ENCODE results near the gene CSRNP3. TPM values are rescaled to one million over a fixed set of nuclear protein-coding genes. Genes with fewer than 3 reads are reported as not detected.
A peak's percentile ranks its signal among the peaks of the same experiment; 100 is the strongest.

The CSRNP3 gene
- total RNA-seq, 1 experiment from 2014 or later, result 0.05 TPM

GRCh38 chr2:165466386-165466785, 3.1 kb upstream of the CSRNP3 start:
- CTCF ChIA-PET, result no interaction called here
- Histone ChIP-seq H3K79me2 (ENCODE audit: insufficient read depth, low read length) (no peaks in the 10 kb centered on the region), H3K9me3 (ENCODE audit: control insufficient read depth in 1 of 2, insufficient read depth in 1 of 2, low read depth in 1 of 2, low read length in 2 of 2) (no peaks in the 10 kb centered on the region), H3K4me3 (replicated peaks in 1 of 2; ENCODE audit: low read depth in 1 of 2, low read length in 2 of 2) (no peak overlapping the region), H3K4me2 (ENCODE audit: low read length) (no peak overlapping the region), H3K36me3 (ENCODE audit: control insufficient read depth in 1 of 2, insufficient read depth in 2 of 2, low read length in 2 of 2) (no peaks in the 10 kb centered on the region), H3K27ac (ENCODE audit: low read depth, low read length) (no peak overlapping the region), H3K27me3 (ENCODE audit: insufficient read depth, low read length) (no peaks in the 10 kb centered on the region), H2AFZ (ENCODE audit: low read depth, low read length, poor library complexity, severe bottlenecking) (no peak overlapping the region), H3K9me2 (ENCODE audit: insufficient read depth) (no peaks in the 10 kb centered on the region), H3K4me1 (ENCODE audit: control insufficient read depth in 1 of 2, insufficient read depth in 2 of 2, low read length in 2 of 2) (no peaks in the 10 kb centered on the region), H3K9ac (ENCODE audit: low read length) (no peak overlapping the region), H4K20me1 (ENCODE audit: insufficient read depth) (no peaks in the 10 kb centered on the region; the same call in 1 of the 2 replicates)
- POLR2A ChIA-PET, result no interaction called here
- no peak for ATAC-seq
- no peak for TF ChIP-seq ZFX (IDR thresholded peaks at IDR 0.05)
- TF ChIP-seq JUND (IDR thresholded peaks at IDR 0.05), result no peak
- no peak for TF ChIP-seq ELF1 (IDR thresholded peaks at IDR 0.05; ENCODE audit: borderline replicate concordance, low read depth)
- no TSS peak for BruUV-seq (replicated peaks)
- no peak for DNase-seq (ENCODE audit: low read depth, low spot score)
- RAD21 ChIA-PET (ENCODE audit: low non-redundant PET in 1 of 2, low total read pairs in 2 of 2, uncharacterized antibody in 2 of 2, unreplicated experiment in 2 of 2), result no interaction called here
- intact Hi-C loops (cut with micrococcal nuclease), result no loop called here

GRCh38 chr2:165467921-165468320, 1.6 kb upstream of the CSRNP3 start:
- Histone ChIP-seq H3K27ac (ENCODE audit: low read depth, low read length) (no peak overlapping the region), H3K4me1 (ENCODE audit: control insufficient read depth in 1 of 2, insufficient read depth in 2 of 2, low read length in 2 of 2) (no peaks in the 10 kb centered on the region), H3K4me2 (ENCODE audit: low read length) (no peak overlapping the region), H3K4me3 (replicated peaks in 1 of 2; ENCODE audit: low read depth in 1 of 2, low read length in 2 of 2) (no peak overlapping the region), H3K9ac (ENCODE audit: low read length) (no peak overlapping the region), H3K9me3 (ENCODE audit: control insufficient read depth in 1 of 2, insufficient read depth in 1 of 2, low read depth in 1 of 2, low read length in 2 of 2) (no peaks in the 10 kb centered on the region), H4K20me1 (ENCODE audit: insufficient read depth) (no peaks in the 10 kb centered on the region; the same call in 1 of the 2 replicates), H3K27me3 (ENCODE audit: insufficient read depth, low read length) (no peaks in the 10 kb centered on the region), H2AFZ (ENCODE audit: low read depth, low read length, poor library complexity, severe bottlenecking) (no peak overlapping the region), H3K79me2 (ENCODE audit: insufficient read depth, low read length) (no peaks in the 10 kb centered on the region), H3K9me2 (ENCODE audit: insufficient read depth) (no peaks in the 10 kb centered on the region), H3K36me3 (ENCODE audit: control insufficient read depth in 1 of 2, insufficient read depth in 2 of 2, low read length in 2 of 2) (no peaks in the 10 kb centered on the region)
- ATAC-seq (no peak), DNase-seq (ENCODE audit: low read depth, low spot score) (no peak)
- no TSS peak for BruUV-seq (replicated peaks)
- TF ChIP-seq, protein P1, sequence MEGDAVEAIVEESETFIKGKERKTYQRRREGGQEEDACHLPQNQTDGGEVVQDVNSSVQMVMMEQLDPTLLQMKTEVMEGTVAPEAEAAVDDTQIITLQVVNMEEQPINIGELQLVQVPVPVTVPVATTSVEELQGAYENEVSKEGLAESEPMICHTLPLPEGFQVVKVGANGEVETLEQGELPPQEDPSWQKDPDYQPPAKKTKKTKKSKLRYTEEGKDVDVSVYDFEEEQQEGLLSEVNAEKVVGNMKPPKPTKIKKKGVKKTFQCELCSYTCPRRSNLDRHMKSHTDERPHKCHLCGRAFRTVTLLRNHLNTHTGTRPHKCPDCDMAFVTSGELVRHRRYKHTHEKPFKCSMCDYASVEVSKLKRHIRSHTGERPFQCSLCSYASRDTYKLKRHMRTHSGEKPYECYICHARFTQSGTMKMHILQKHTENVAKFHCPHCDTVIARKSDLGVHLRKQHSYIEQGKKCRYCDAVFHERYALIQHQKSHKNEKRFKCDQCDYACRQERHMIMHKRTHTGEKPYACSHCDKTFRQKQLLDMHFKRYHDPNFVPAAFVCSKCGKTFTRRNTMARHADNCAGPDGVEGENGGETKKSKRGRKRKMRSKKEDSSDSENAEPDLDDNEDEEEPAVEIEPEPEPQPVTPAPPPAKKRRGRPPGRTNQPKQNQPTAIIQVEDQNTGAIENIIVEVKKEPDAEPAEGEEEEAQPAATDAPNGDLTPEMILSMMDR (IDR thresholded peaks at IDR 0.05 in 2 of 3, conservative IDR thresholded peaks at IDR 0.05 in 1 of 3; ENCODE audit: borderline replicate concordance in 1 of 3, insufficient read depth in 1 of 3, low read depth in 2 of 3, low read length in 2 of 3), result peak in 1 of 3 experiments; percentile 9; a peak in 1 of 6 replicates
- TF ChIP-seq TCF7L2 (IDR thresholded peaks at IDR 0.05; ENCODE audit: borderline replicate concordance, extremely low read depth, insufficient read depth, insufficient read length), result no peak
- ChIA-PET RAD21 (ENCODE audit: low non-redundant PET in 1 of 2, low total read pairs in 2 of 2, uncharacterized antibody in 2 of 2, unreplicated experiment in 2 of 2) (no interaction called here), POLR2A (no interaction called here), CTCF (no interaction called here)
- intact Hi-C loops (cut with micrococcal nuclease), result no loop called here
